HepG2 (cell line): ENCODE data around the gene HLA-DMB.

Source experiments
- BRF2 ChIP-seq: sonication (generic); formaldehyde crosslinking; IDR thresholded peaks from 2 replicates; pipeline ENCODE4 v1.8.1; 2022; ENCODE audit warnings: mild to moderate bottlenecking, missing genetic modification reagents
- CTCF ChIP-seq: sonication (generic); formaldehyde crosslinking; IDR thresholded peaks from 2 replicates; pipeline ENCODE4 v1.5.0; 2020; ENCODE audit warnings: mild to moderate bottlenecking, missing genetic modification reagents, moderate library complexity
- ERF ChIP-seq: IDR thresholded peaks from 2 replicates; pipeline ENCODE4 v1.6.1; 2018; ENCODE audit warnings: missing biosample characterization, missing genetic modification reagents
- KLF11 ChIP-seq: IDR thresholded peaks from 2 replicates; pipeline ENCODE4 v1.6.1; 2016; ENCODE audit warnings: missing compliant biosample characterization
- ZNF766 ChIP-seq: sonication (generic); formaldehyde crosslinking; IDR thresholded peaks from 2 replicates; pipeline ENCODE4 v1.5.0; 2020; ENCODE audit warnings: missing genetic modification reagents, borderline replicate concordance

GRCh38 chr6:32962213-32962826, 21.5 kb upstream of the HLA-DMB start:
- TF ChIP-seq CTCF (CRISPR knock-in tag): no peak
- no peak for TF ChIP-seq ZNF766 (CRISPR knock-in tag)
- no peak for TF ChIP-seq KLF11 (CRISPR knock-in tag)
- TF ChIP-seq BRF2 (CRISPR knock-in tag): no peak
- TF ChIP-seq ERF (CRISPR knock-in tag): no peak
